HEK293 (cell line): ENCODE data around the gene TMEM135.

Source experiments
- CTCF ChIP-seq: fragments of 450-650 bp; formaldehyde crosslinking; IDR thresholded peaks from 2 replicates; pipeline ENCODE4 v1.5.1; 2016; ENCODE audit warnings: missing biosample characterization, missing genetic modification characterization
- OVOL3 ChIP-seq: fragments of 450-650 bp; formaldehyde crosslinking; IDR thresholded peaks from 2 replicates; pipeline ENCODE4 v1.5.1; 2016; ENCODE audit warnings: missing biosample characterization, missing genetic modification characterization
- REST ChIP-seq: fragments of 450-650 bp; formaldehyde crosslinking; IDR thresholded peaks from 2 replicates; pipeline ENCODE4 v1.5.1; 2016; ENCODE audit warnings: missing biosample characterization, missing genetic modification characterization
- TCF7L2 ChIP-seq: IDR thresholded peaks from 2 replicates; pipeline ENCODE4 v1.6.1; 2011; ENCODE audit warnings: low read depth, mild to moderate bottlenecking, inconsistent platforms, low read length, moderate library complexity, borderline replicate concordance
- ZBTB17 ChIP-seq: fragments of 450-650 bp; formaldehyde crosslinking; IDR thresholded peaks from 2 replicates; pipeline ENCODE4 v1.5.1; 2016; ENCODE audit warnings: missing biosample characterization, missing genetic modification characterization
- ZNF114 ChIP-seq: fragments of 450-650 bp; formaldehyde crosslinking; IDR thresholded peaks from 2 replicates; pipeline ENCODE4 v1.5.0; 2017; ENCODE audit warnings: missing biosample characterization, missing genetic modification characterization
- ZNF394 ChIP-seq: fragments of 450-650 bp; formaldehyde crosslinking; IDR thresholded peaks from 2 replicates; pipeline ENCODE4 v1.5.1; 2016; ENCODE audit warnings: missing biosample characterization, missing genetic modification characterization, mild to moderate bottlenecking, moderate library complexity, borderline replicate concordance
- ZNF423 ChIP-seq: fragments of 450-650 bp; formaldehyde crosslinking; IDR thresholded peaks from 2 replicates; pipeline ENCODE4 v1.5.1; 2016; ENCODE audit warnings: missing biosample characterization, missing genetic modification characterization
- ZNF558 ChIP-seq: fragments of 450-650 bp; formaldehyde crosslinking; IDR thresholded peaks from 2 replicates; pipeline ENCODE4 v1.5.1; 2016; ENCODE audit warnings: missing biosample characterization, missing genetic modification characterization
- ZNF768 ChIP-seq: fragments of 450-650 bp; formaldehyde crosslinking; IDR thresholded peaks from 2 replicates; pipeline ENCODE4 v1.5.1; 2018; ENCODE audit warnings: missing biosample characterization, mild to moderate bottlenecking, missing genetic modification characterization
- ZSCAN4 ChIP-seq: fragments of 450-650 bp; formaldehyde crosslinking; IDR thresholded peaks from 2 replicates; pipeline ENCODE4 v1.5.1; 2017; ENCODE audit warnings: missing biosample characterization, missing genetic modification characterization
- TF ChIP-seq, protein P1 (sequence below): sonication (generic); formaldehyde crosslinking; IDR thresholded peaks from 2 replicates; pipeline ENCODE4 v1.8.1; 2022; ENCODE audit warnings: mild to moderate bottlenecking, moderate library complexity, missing genetic modification reagents
- TF ChIP-seq, protein P2 (sequence below): fragments of 450-650 bp; formaldehyde crosslinking; IDR thresholded peaks from 2 replicates; pipeline ENCODE4 v1.5.1; 2016; ENCODE audit warnings: missing biosample characterization, missing genetic modification characterization, borderline replicate concordance

DNA sequence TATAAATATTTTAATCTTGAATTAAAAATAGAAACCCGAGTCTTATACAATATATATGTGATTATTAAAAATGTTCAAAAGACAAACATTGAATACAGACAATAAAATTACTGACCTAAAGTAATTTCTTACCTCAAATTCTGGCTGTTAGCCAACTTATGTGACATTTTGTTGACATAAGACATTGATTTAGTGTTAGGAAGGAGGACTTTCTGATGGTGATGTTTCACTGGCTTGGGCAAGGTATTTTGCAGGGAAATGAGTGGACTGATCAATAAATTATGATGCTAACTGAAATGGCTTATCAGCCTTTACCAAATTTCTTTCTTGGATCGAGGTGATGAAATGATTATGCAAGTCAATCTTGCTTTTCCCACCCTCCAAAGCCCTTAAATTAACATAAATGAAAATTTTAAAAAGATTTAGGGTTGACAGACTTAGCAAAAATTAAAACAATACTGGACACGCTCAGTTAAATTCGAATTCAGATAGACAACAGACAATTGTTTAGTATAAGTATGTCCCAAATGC is 49.3 kb upstream of the TMEM135 start:
- TF ChIP-seq REST (tag by site-specific recombination) (no peak), ZNF423 (tag by site-specific recombination) (no peak), CTCF (tag by site-specific recombination) (no peak), ZBTB17 (tag by site-specific recombination) (no peak), ZNF114 (tag by site-specific recombination) (no peak), ZNF394 (no peak), ZSCAN4 (tag by site-specific recombination) (no peak), OVOL3 (tag by site-specific recombination) (no peak), TCF7L2 (no peak), ZNF558 (tag by site-specific recombination) (no peak), ZNF768 (tag by site-specific recombination) (no peak)
- TF ChIP-seq, protein P1, sequence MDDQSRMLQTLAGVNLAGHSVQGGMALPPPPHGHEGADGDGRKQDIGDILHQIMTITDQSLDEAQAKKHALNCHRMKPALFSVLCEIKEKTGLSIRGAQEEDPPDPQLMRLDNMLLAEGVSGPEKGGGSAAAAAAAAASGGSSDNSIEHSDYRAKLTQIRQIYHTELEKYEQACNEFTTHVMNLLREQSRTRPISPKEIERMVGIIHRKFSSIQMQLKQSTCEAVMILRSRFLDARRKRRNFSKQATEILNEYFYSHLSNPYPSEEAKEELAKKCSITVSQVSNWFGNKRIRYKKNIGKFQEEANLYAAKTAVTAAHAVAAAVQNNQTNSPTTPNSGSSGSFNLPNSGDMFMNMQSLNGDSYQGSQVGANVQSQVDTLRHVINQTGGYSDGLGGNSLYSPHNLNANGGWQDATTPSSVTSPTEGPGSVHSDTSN (CRISPR knock-in tag), result no peak
- TF ChIP-seq, protein P2, sequence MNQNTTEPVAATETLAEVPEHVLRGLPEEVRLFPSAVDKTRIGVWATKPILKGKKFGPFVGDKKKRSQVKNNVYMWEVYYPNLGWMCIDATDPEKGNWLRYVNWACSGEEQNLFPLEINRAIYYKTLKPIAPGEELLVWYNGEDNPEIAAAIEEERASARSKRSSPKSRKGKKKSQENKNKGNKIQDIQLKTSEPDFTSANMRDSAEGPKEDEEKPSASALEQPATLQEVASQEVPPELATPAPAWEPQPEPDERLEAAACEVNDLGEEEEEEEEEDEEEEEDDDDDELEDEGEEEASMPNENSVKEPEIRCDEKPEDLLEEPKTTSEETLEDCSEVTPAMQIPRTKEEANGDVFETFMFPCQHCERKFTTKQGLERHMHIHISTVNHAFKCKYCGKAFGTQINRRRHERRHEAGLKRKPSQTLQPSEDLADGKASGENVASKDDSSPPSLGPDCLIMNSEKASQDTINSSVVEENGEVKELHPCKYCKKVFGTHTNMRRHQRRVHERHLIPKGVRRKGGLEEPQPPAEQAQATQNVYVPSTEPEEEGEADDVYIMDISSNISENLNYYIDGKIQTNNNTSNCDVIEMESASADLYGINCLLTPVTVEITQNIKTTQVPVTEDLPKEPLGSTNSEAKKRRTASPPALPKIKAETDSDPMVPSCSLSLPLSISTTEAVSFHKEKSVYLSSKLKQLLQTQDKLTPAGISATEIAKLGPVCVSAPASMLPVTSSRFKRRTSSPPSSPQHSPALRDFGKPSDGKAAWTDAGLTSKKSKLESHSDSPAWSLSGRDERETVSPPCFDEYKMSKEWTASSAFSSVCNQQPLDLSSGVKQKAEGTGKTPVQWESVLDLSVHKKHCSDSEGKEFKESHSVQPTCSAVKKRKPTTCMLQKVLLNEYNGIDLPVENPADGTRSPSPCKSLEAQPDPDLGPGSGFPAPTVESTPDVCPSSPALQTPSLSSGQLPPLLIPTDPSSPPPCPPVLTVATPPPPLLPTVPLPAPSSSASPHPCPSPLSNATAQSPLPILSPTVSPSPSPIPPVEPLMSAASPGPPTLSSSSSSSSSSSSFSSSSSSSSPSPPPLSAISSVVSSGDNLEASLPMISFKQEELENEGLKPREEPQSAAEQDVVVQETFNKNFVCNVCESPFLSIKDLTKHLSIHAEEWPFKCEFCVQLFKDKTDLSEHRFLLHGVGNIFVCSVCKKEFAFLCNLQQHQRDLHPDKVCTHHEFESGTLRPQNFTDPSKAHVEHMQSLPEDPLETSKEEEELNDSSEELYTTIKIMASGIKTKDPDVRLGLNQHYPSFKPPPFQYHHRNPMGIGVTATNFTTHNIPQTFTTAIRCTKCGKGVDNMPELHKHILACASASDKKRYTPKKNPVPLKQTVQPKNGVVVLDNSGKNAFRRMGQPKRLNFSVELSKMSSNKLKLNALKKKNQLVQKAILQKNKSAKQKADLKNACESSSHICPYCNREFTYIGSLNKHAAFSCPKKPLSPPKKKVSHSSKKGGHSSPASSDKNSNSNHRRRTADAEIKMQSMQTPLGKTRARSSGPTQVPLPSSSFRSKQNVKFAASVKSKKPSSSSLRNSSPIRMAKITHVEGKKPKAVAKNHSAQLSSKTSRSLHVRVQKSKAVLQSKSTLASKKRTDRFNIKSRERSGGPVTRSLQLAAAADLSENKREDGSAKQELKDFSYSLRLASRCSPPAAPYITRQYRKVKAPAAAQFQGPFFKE (tag by site-specific recombination), result no peak
